ENCODE results near the gene ITIH4.

The ITIH4 gene

GRCh38 chr3:52830535-52831258 lies at the start of gene ITIH4:
Gene ITIH4 (minus strand): TSS chr3:52830672. CDS start chr3:52830642, 30 bp downstream.
- FAIRE-seq = no peak
- TF ChIP-seq POLR2A (IDR thresholded peaks at IDR 0.05; ENCODE audit: low read depth, low read length) = no peak
- DNase-seq (ENCODE audit: insufficient read length, low spot score) = no peak

GRCh38 chr3:52880047-52880446 lies 49.6 kb upstream of the ITIH4 start:
- DNase-seq (ENCODE audit: insufficient read length, low spot score) = no peak
- TF ChIP-seq POLR2A (IDR thresholded peaks at IDR 0.05; ENCODE audit: low read depth, low read length) = no peak
- FAIRE-seq = no peak

GRCh38 chr3:52879581-52879980 lies 49.1 kb upstream of the ITIH4 start:
- FAIRE-seq (no peak), DNase-seq (ENCODE audit: insufficient read length, low spot score) (no peak)
- no peak for TF ChIP-seq POLR2A (IDR thresholded peaks at IDR 0.05; ENCODE audit: low read depth, low read length)

GRCh38 chr3:52879090-52879489 lies 48.6 kb upstream of the ITIH4 start:
- FAIRE-seq (no peak), DNase-seq (ENCODE audit: insufficient read length, low spot score) (no peak)
- TF ChIP-seq POLR2A (IDR thresholded peaks at IDR 0.05; ENCODE audit: low read depth, low read length) = no peak

- FAIRE-seq = no peak
- no peak for DNase-seq (ENCODE audit: insufficient read length, low spot score)
- TF ChIP-seq POLR2A (IDR thresholded peaks at IDR 0.05; ENCODE audit: low read depth, low read length) = no peak
Observed at GRCh38 chr3:52877085-52877484, 46.6 kb upstream of the ITIH4 start.

- TF ChIP-seq POLR2A (IDR thresholded peaks at IDR 0.05; ENCODE audit: low read depth, low read length) = no peak
- FAIRE-seq (no peak), DNase-seq (ENCODE audit: insufficient read length, low spot score) (no peak)
Observed at GRCh38 chr3:52874864-52875587, 44.6 kb upstream of the ITIH4 start.

- no peak for DNase-seq (ENCODE audit: insufficient read length, low spot score)
- no peak for TF ChIP-seq POLR2A (IDR thresholded peaks at IDR 0.05; ENCODE audit: low read depth, low read length)
- no peak for FAIRE-seq
Observed at GRCh38 chr3:52874160-52874701, 43.8 kb upstream of the ITIH4 start.

GRCh38 chr3:52873433-52874159 lies 43.1 kb upstream of the ITIH4 start:
- TF ChIP-seq POLR2A (IDR thresholded peaks at IDR 0.05; ENCODE audit: low read depth, low read length) = no peak
- no peak for DNase-seq (ENCODE audit: insufficient read length, low spot score)

GRCh38 chr3:52872245-52872644 lies 41.8 kb upstream of the ITIH4 start:
- TF ChIP-seq POLR2A (IDR thresholded peaks at IDR 0.05; ENCODE audit: low read depth, low read length) = no peak
- FAIRE-seq (no peak), DNase-seq (ENCODE audit: insufficient read length, low spot score) (no peak)

More at GRCh38 chr3:52873433-52874159, 43.1 kb upstream of the ITIH4 start:
- no peak for FAIRE-seq

- FAIRE-seq (no peak), DNase-seq (ENCODE audit: insufficient read length, low spot score) (no peak)
- TF ChIP-seq POLR2A (IDR thresholded peaks at IDR 0.05; ENCODE audit: low read depth, low read length) = no peak
Observed at GRCh38 chr3:52871761-52872160, 41.3 kb upstream of the ITIH4 start.

GRCh38 chr3:52870471-52870870 lies 40.0 kb upstream of the ITIH4 start:
- DNase-seq (ENCODE audit: insufficient read length, low spot score) (no peak), FAIRE-seq (no peak)
- no peak for TF ChIP-seq POLR2A (IDR thresholded peaks at IDR 0.05; ENCODE audit: low read depth, low read length)

GRCh38 chr3:52866427-52866826 lies 36.0 kb upstream of the ITIH4 start:
- FAIRE-seq = no peak
- TF ChIP-seq POLR2A (IDR thresholded peaks at IDR 0.05; ENCODE audit: low read depth, low read length) = no peak

GRCh38 chr3:52865994-52866393 lies 35.5 kb upstream of the ITIH4 start:
- DNase-seq (ENCODE audit: insufficient read length, low spot score) = no peak
- no peak for TF ChIP-seq POLR2A (IDR thresholded peaks at IDR 0.05; ENCODE audit: low read depth, low read length)
- FAIRE-seq = no peak

More at GRCh38 chr3:52866427-52866826, 36.0 kb upstream of the ITIH4 start:
- no peak for DNase-seq (ENCODE audit: insufficient read length, low spot score)

- TF ChIP-seq POLR2A (IDR thresholded peaks at IDR 0.05; ENCODE audit: low read depth, low read length) = no peak
- DNase-seq (ENCODE audit: insufficient read length, low spot score) (no peak), FAIRE-seq (no peak)
Observed at GRCh38 chr3:52860424-52860768, 29.9 kb upstream of the ITIH4 start.

All from H54 (cell line).